Measurements from ENCODE around the gene TRIP4.

GRCh38 chr15:64502151-64502550 is 114.5 kb downstream of the TRIP4 start:
- TF ChIP-seq, protein P1, sequence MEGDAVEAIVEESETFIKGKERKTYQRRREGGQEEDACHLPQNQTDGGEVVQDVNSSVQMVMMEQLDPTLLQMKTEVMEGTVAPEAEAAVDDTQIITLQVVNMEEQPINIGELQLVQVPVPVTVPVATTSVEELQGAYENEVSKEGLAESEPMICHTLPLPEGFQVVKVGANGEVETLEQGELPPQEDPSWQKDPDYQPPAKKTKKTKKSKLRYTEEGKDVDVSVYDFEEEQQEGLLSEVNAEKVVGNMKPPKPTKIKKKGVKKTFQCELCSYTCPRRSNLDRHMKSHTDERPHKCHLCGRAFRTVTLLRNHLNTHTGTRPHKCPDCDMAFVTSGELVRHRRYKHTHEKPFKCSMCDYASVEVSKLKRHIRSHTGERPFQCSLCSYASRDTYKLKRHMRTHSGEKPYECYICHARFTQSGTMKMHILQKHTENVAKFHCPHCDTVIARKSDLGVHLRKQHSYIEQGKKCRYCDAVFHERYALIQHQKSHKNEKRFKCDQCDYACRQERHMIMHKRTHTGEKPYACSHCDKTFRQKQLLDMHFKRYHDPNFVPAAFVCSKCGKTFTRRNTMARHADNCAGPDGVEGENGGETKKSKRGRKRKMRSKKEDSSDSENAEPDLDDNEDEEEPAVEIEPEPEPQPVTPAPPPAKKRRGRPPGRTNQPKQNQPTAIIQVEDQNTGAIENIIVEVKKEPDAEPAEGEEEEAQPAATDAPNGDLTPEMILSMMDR (conservative IDR thresholded peaks at IDR 0.05): no peak
- no peak for TF ChIP-seq EZH2 (IDR thresholded peaks at IDR 0.05; ENCODE audit: low read depth)
